HG03039 (cell line): ENCODE results near the gene ALDH9A1.

Experiments
- ATAC-seq: cut with Tn5 transposase; IDR thresholded peaks from one replicate; pipeline ENCODE4 v1.9.1; 2021; ENCODE audit warnings: mild to moderate bottlenecking, moderate library complexity; ENCODE audit not compliant: unreplicated experiment

Gene ALDH9A1

GRCh38 chr1:165628147-165628822 lies 70.1 kb downstream of the ALDH9A1 start:
- ATAC-seq: no peak

GRCh38 chr1:165624441-165624840 lies 73.9 kb downstream of the ALDH9A1 start:
- no peak for ATAC-seq

GRCh38 chr1:165623624-165624023 lies 74.7 kb downstream of the ALDH9A1 start:
- ATAC-seq: no peak

GRCh38 chr1:165619647-165620151 lies 78.7 kb downstream of the ALDH9A1 start:
- no peak for ATAC-seq

DNA sequence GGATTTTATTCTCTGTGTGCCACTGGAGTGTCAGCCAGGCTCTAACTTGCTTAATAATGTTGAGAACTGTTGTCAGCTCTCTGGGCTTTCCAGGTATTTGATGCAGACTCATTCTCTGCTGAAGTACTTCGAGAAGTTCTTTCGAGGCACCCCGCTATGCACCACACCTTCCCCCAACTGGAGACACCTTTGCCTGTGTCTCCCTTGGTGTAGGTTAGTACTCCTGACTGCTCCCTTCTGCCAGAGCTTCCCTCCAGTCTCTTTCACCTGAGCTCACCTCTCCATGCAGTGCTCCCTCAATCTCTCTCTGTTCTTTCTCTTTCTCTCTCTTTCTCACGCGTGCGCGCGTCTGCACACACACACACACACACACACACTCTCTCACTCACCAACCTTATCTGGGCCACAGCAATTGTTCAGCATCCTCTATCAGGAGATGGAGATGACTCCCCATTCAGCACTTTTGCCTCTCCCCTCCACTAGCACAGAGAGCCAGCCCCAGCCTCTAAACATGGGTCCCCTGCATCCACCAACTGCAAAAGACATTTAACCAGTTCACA lies 81.3 kb downstream of the ALDH9A1 start:
- ATAC-seq: no peak

GRCh38 chr1:165616054-165616612 lies 82.2 kb downstream of the ALDH9A1 start:
- ATAC-seq: no peak
